CD4-positive, alpha-beta memory T cell (primary cell): ENCODE measurements around the gene DPM2. TPM values are rescaled to one million over a fixed set of nuclear protein-coding genes. Genes with fewer than 3 reads are reported as not detected.

Experiments used
- CTCF ChIA-PET: fragments of 350-600 bp; sonication (Branson Sonifier 250); formaldehyde crosslinking; loops from one replicate; lab custom pipeline; 2021; ENCODE audit warnings: inconsistent platforms; ENCODE audit not compliant: partially characterized antibody; lab: Charles Lee
- POLR2A ChIA-PET: fragments of 350-600 bp; sonication (Branson Sonifier 250); formaldehyde crosslinking; loops from one replicate; lab custom pipeline; 2021; ENCODE audit not compliant: partially characterized antibody; lab: Charles Lee
- DNase-seq, 5 donors: peaks; one replicate each; pipeline versions ENCODE4 v3.0.0 to v3.0.0-alpha.2; 2020 to 2022; ENCODE audit warnings: mixed read lengths in 1 of 5
- H3K27ac ChIP-seq: one replicate; pipeline ENCODE4 v1.7.0; 2013; ENCODE audit warnings: low read depth, low read length
- H3K27me3 ChIP-seq: 2 replicates; pipeline ENCODE4 v1.7.0; 2013; ENCODE audit warnings: mild to moderate bottlenecking, low read length, moderate library complexity; ENCODE audit not compliant: insufficient read depth
- H3K36me3 ChIP-seq: 2 replicates; pipeline ENCODE4 v1.7.0; 2013; ENCODE audit warnings: mild to moderate bottlenecking, low read length, moderate library complexity; ENCODE audit not compliant: insufficient read depth
- H3K4me1 ChIP-seq: 2 replicates; pipeline ENCODE4 v1.7.0; 2013; ENCODE audit warnings: mild to moderate bottlenecking, low read length, moderate library complexity; ENCODE audit not compliant: insufficient read depth
- H3K4me3 ChIP-seq, 2 donors: one replicate each; pipeline ENCODE4 v1.7.0; 2013; ENCODE audit warnings: low read length in 2 of 2, mild to moderate bottlenecking in 1 of 2
- H3K9me3 ChIP-seq, 2 donors: one replicate each; pipeline ENCODE4 v1.7.0; 2013; ENCODE audit warnings: low read length in 2 of 2, control low read depth in 1 of 2; ENCODE audit not compliant: control insufficient read depth in 1 of 2
- H3K27ac Mint-ChIP-seq, 7 donors: one replicate each; pipeline ENCODE4 v1.8.0; 2020 to 2021; ENCODE audit warnings: mixed read lengths in 7 of 7, mild to moderate bottlenecking in 6 of 7, inconsistent platforms in 3 of 7, moderate library complexity in 3 of 7
- H3K27me3 Mint-ChIP-seq, 2 donors: one replicate each; pipeline ENCODE4 v1.8.0; 2020 to 2021; ENCODE audit warnings: mixed read lengths in 2 of 2
- H3K36me3 Mint-ChIP-seq, 2 donors: one replicate each; pipeline ENCODE4 v1.8.0; 2020 to 2021; ENCODE audit warnings: mixed read lengths in 2 of 2, inconsistent platforms in 1 of 2, mild to moderate bottlenecking in 1 of 2
- H3K4me1 Mint-ChIP-seq, 4 donors: one replicate each; pipeline ENCODE4 v1.8.0; 2020 to 2021; ENCODE audit warnings: mixed read lengths in 4 of 4, mild to moderate bottlenecking in 1 of 4
- H3K4me3 Mint-ChIP-seq, 8 donors: one replicate each; pipeline ENCODE4 v1.8.0; 2020 to 2021; ENCODE audit warnings: mixed read lengths in 8 of 8, mild to moderate bottlenecking in 7 of 8, moderate library complexity in 6 of 8, inconsistent platforms in 3 of 8
- H3K9me3 Mint-ChIP-seq, 8 donors: one replicate each; pipeline ENCODE4 v1.8.0; 2020 to 2021; ENCODE audit warnings: mixed read lengths in 8 of 8, mild to moderate bottlenecking in 5 of 8, inconsistent platforms in 3 of 8, moderate library complexity in 1 of 8
- intact Hi-C: fragments of 100-400 bp; cut with micrococcal nuclease; formaldehyde crosslinking; loops from one replicate; pipeline ENCODE4 v1.15.1; 2023
- polyA plus RNA-seq, 2 donors: library from polyadenylated mRNA; unstranded; fragments of 300-500 nt; fragmentation: Illumina TruSeq; gene quantifications; one replicate each; pipeline ENCODE4 v1.2.3, GENCODE V29; 2021
- total RNA-seq, 2 experiments: library from RNA; stranded (reverse); gene quantifications; one replicate each; pipeline ENCODE4 v1.2.3, GENCODE V29; 2021

DPM2 gene
- total and polyA plus RNA-seq, 4 experiments from 2014 or later, result 37.0 to 43.1 (median 40.3) TPM

- peaks cover 47 to 74% of the 10 kb centered on the region in 2 donors for H3K36me3 Mint-ChIP-seq
- H3K4me1 ChIP-seq, result peaks cover 36% of the 10 kb centered on the region
- peaks cover 0 to 2% (median 0%) of the 10 kb centered on the region in 8 donors for H3K9me3 Mint-ChIP-seq
- H3K27me3 Mint-ChIP-seq, result no peaks in the 10 kb centered on the region
- H3K27me3 ChIP-seq, result no peaks in the 10 kb centered on the region
- POLR2A ChIA-PET, result interaction anchor here (1.5 to 16.4 kb wide), 7 partner anchors 9 to 88 kb away, joined by 5 to 250 read pairs (median 11); partner anchors contain the start of gene EEIG1
- DNase-seq, result peak in 1 of 5 donors; percentile 31
- no peak overlapping the region for H3K27ac ChIP-seq
- peaks cover 17 to 55% (median 24%) of the 10 kb centered on the region in 4 donors for H3K4me1 Mint-ChIP-seq
- peak overlapping the region in 1 of 8 donors; percentile 15 for H3K4me3 Mint-ChIP-seq
- no peak overlapping the region for H3K4me3 ChIP-seq
- peak overlapping the region in 4 of 7 donors; percentile 13 to 79 (median 40) for H3K27ac Mint-ChIP-seq
- H3K9me3 ChIP-seq, result no peaks in the 10 kb centered on the region
- CTCF ChIA-PET, result interaction anchor here (0.8 to 11.2 kb wide), 14 partner anchors 10 to 173 kb away, joined by 3 to 216 read pairs (median 4); partner anchors contain the start of genes NAIF1 and SLC25A25
- peaks cover 84% of the 10 kb centered on the region for H3K36me3 ChIP-seq
- intact Hi-C loops, result no loop called here
Observed at GRCh38 chr9:127944586-127945218, 7.0 kb upstream of the DPM2 start.

GRCh38 chr9:127943731-127944144 is 6.1 kb upstream of the DPM2 start:
- Mint-ChIP-seq H3K4me1 (peaks cover 16 to 50% (median 23%) of the 10 kb centered on the region in 4 donors), H3K4me3 (no peak overlapping the region), H3K36me3 (peaks cover 46 to 74% of the 10 kb centered on the region in 2 donors), H3K27ac (peak overlapping the region; percentile 78 to 93 (median 88)), H3K9me3 (peaks cover 0 to 2% (median 0%) of the 10 kb centered on the region in 8 donors), H3K27me3 (no peaks in the 10 kb centered on the region)
- intact Hi-C loops, result loop anchor here (1.0 kb wide), 3 partner anchors 38 to 174 kb away; no protein-coding TSS in a partner anchor
- H3K4me3 ChIP-seq, result no peak overlapping the region
- H3K27me3 ChIP-seq, result no peaks in the 10 kb centered on the region
- no peak overlapping the region for H3K27ac ChIP-seq
- H3K9me3 ChIP-seq, result no peaks in the 10 kb centered on the region
- ChIA-PET POLR2A (interaction anchor here (0.9 to 16.4 kb wide), 8 partner anchors 10 to 89 kb away, joined by 4 to 250 read pairs (median 10); partner anchors contain the start of gene EEIG1), CTCF (interaction anchor here (0.6 to 11.2 kb wide), 29 partner anchors 11 to 176 kb away, joined by 3 to 216 read pairs (median 4); partner anchors contain the start of genes EEIG1, NAIF1 and SLC25A25)
- H3K4me1 ChIP-seq, result peaks cover 30% of the 10 kb centered on the region
- peaks cover 79% of the 10 kb centered on the region for H3K36me3 ChIP-seq
- DNase-seq, result peak; percentile 66 to 76 (median 72)

GRCh38 chr9:127943011-127943662 is 5.5 kb upstream of the DPM2 start:
- no peaks in the 10 kb centered on the region for H3K9me3 ChIP-seq
- H3K4me3 ChIP-seq, result no peak overlapping the region
- H3K27me3 ChIP-seq, result no peaks in the 10 kb centered on the region
- peaks cover 73% of the 10 kb centered on the region for H3K36me3 ChIP-seq
- H3K27ac Mint-ChIP-seq, result peak overlapping the region; percentile 79 to 93 (median 90)
- DNase-seq, result peak in 1 of 5 donors; percentile 5
- peaks cover 40 to 70% of the 10 kb centered on the region in 2 donors for H3K36me3 Mint-ChIP-seq
- H3K27ac ChIP-seq, result no peak overlapping the region
- H3K4me3 Mint-ChIP-seq, result peak overlapping the region in 2 of 8 donors; percentile 11 to 12
- POLR2A ChIA-PET, result interaction anchor here (0.9 to 16.4 kb wide), 11 partner anchors 11 to 144 kb away, joined by 3 to 250 read pairs (median 6); partner anchors contain the start of genes EEIG1, NAIF1 and SLC25A25
- intact Hi-C loops, result loop anchor here (1.0 kb wide), 3 partner anchors 38 to 174 kb away; no protein-coding TSS in a partner anchor
- H3K27me3 Mint-ChIP-seq, result no peaks in the 10 kb centered on the region
- H3K4me1 Mint-ChIP-seq, result peaks cover 14 to 51% (median 22%) of the 10 kb centered on the region in 4 donors
- peaks cover 0 to 2% (median 0%) of the 10 kb centered on the region in 8 donors for H3K9me3 Mint-ChIP-seq
- CTCF ChIA-PET, result interaction anchor here (0.8 to 11.2 kb wide), 28 partner anchors 9 to 176 kb away, joined by 3 to 216 read pairs (median 4); partner anchors contain the start of genes EEIG1, NAIF1, PIP5KL1 and SLC25A25
- H3K4me1 ChIP-seq, result peaks cover 31% of the 10 kb centered on the region

DNA sequence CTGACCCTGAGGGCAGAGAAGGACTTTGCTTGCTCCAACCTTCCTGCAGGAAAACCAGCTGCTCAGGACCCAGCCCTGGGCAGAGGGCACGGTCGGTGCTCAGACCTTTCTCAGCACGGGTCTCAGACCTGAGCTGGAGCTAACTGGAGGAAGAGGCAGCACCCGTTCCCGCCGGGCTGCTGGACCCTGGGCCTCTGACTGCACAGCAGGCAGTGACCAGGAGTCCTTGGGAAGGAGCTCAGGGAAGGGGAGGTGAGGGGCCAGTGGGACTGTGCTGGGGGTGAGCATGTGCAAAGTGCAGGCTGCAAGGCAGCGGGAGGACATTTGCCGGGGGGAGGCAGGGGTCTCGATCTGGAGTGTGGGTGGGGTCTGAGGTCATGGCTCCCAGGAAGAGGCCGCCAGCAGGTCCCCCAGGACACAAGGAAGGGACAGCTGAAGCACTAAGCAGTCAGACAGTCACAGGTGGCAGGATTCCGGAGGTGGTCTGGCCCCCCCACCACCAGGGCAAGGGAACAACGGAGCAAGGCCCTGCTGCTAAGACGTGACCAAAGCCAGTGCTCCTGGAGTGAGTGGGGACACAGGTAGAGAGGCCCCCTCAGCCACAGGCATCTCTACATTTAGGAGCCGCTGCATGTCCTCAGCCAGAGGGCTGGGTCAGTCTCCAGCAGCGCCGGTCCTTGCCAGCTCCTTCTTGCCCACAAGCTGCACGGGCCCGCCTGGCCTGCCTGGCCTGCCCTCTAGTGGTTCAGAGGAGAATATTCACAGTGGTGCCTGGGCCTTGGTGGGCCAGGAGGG is 4.8 kb upstream of the DPM2 start:
- no peak overlapping the region for H3K27ac ChIP-seq
- H3K4me3 Mint-ChIP-seq, result peak overlapping the region in 2 of 8 donors; percentile 11 to 12
- H3K27me3 Mint-ChIP-seq, result no peaks in the 10 kb centered on the region
- peaks cover 19 to 52% (median 26%) of the 10 kb centered on the region in 4 donors for H3K4me1 Mint-ChIP-seq
- H3K27ac Mint-ChIP-seq, result peak overlapping the region; percentile 79 to 93 (median 86)
- H3K4me1 ChIP-seq, result peaks cover 30% of the 10 kb centered on the region
- CTCF ChIA-PET, result interaction anchor here (0.6 to 11.2 kb wide), 25 partner anchors 9 to 182 kb away, joined by 3 to 216 read pairs (median 4); partner anchors contain the start of genes EEIG1, PIP5KL1 and SLC25A25
- no peaks in the 10 kb centered on the region for H3K9me3 ChIP-seq
- peaks cover 66% of the 10 kb centered on the region for H3K36me3 ChIP-seq
- peaks cover 0 to 5% (median 0%) of the 10 kb centered on the region in 8 donors for H3K9me3 Mint-ChIP-seq
- intact Hi-C loops, result loop anchor here (1.0 kb wide), 3 partner anchors 39 to 175 kb away; no protein-coding TSS in a partner anchor
- peak; percentile 45 to 51 (median 49) for DNase-seq
- no peak overlapping the region for H3K4me3 ChIP-seq
- POLR2A ChIA-PET, result interaction anchor here (0.7 to 16.4 kb wide), 12 partner anchors 11 to 144 kb away, joined by 3 to 250 read pairs (median 5); partner anchors contain the start of genes EEIG1, NAIF1 and SLC25A25
- H3K27me3 ChIP-seq, result no peaks in the 10 kb centered on the region
- H3K36me3 Mint-ChIP-seq, result peaks cover 36 to 67% of the 10 kb centered on the region in 2 donors

DNA sequence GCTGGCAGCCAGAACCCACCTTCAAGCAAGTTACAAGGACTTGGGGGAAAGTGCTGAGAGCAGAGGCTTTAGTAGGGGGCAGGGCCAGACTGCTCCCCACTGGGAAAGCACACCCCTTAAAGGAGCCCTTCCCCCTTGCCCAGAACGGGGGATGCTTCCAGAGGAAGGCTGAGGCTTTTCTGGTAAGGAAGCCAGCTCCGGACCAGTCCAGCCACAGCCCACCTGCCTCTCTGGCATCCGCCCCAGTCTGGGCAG is 4.2 kb upstream of the DPM2 start:
- CTCF ChIA-PET, result interaction anchor here (0.7 to 11.2 kb wide), 18 partner anchors 8 to 183 kb away, joined by 3 to 216 read pairs (median 4); partner anchors contain the start of genes EEIG1, PIP5KL1 and SLC25A25
- H3K36me3 Mint-ChIP-seq, result peaks cover 34 to 67% of the 10 kb centered on the region in 2 donors
- peaks cover 20 to 54% (median 31%) of the 10 kb centered on the region in 4 donors for H3K4me1 Mint-ChIP-seq
- Histone ChIP-seq H3K9me3 (no peaks in the 10 kb centered on the region), H3K27me3 (no peaks in the 10 kb centered on the region), H3K4me1 (peaks cover 30% of the 10 kb centered on the region), H3K27ac (no peak overlapping the region), H3K36me3 (peaks cover 63% of the 10 kb centered on the region), H3K4me3 (no peak overlapping the region)
- peak overlapping the region in 1 of 7 donors; percentile 84 for H3K27ac Mint-ChIP-seq
- peak in 1 of 5 donors; percentile 16 for DNase-seq
- intact Hi-C loops, result no loop called here
- H3K9me3 Mint-ChIP-seq, result peaks cover 0 to 8% (median 0%) of the 10 kb centered on the region in 8 donors
- POLR2A ChIA-PET, result interaction anchor here (0.7 to 16.4 kb wide), 9 partner anchors 12 to 145 kb away, joined by 3 to 250 read pairs (median 4); partner anchors contain the start of genes EEIG1, NAIF1 and SLC25A25
- no peaks in the 10 kb centered on the region for H3K27me3 Mint-ChIP-seq
- no peak overlapping the region for H3K4me3 Mint-ChIP-seq
